HCT116 (cell line): ENCODE measurements around the gene LHPP.

Experiments
- EZH2 ChIP-seq: fragments of 200-600 bp; sonication (generic); IDR thresholded peaks from 2 replicates; pipeline ENCODE4 v1.6.1; 2017; ENCODE audit warnings: antibody characterized with exemption, mixed run types
- POLR2A ChIP-seq: IDR thresholded peaks from 2 replicates; pipeline ENCODE4 v1.7.0; 2011; ENCODE audit warnings: borderline replicate concordance; ENCODE audit not compliant: insufficient read depth, insufficient read length; ENCODE audit errors: extremely low read depth
- TF ChIP-seq, protein P1 (sequence below): IDR thresholded peaks from 2 replicates; pipeline ENCODE4 v1.6.1; 2012
- TF ChIP-seq, protein P2 (sequence below), 3 experiments: fragments of 200-600 bp in 1 of 3; sonication (generic) in 1 of 3; IDR thresholded peaks in 2 of 3; conservative IDR thresholded peaks in 1 of 3; 2 replicates each; pipeline ENCODE4 v1.5.1; 2012 to 2017; ENCODE audit warnings: low read depth in 2 of 3, low read length in 2 of 3, antibody characterized with exemption in 1 of 3, borderline replicate concordance in 1 of 3, control low read depth in 1 of 3, mild to moderate bottlenecking in 1 of 3, mixed read lengths in 1 of 3, mixed run types in 1 of 3, moderate library complexity in 1 of 3; ENCODE audit not compliant: insufficient read depth in 1 of 3

DNA sequence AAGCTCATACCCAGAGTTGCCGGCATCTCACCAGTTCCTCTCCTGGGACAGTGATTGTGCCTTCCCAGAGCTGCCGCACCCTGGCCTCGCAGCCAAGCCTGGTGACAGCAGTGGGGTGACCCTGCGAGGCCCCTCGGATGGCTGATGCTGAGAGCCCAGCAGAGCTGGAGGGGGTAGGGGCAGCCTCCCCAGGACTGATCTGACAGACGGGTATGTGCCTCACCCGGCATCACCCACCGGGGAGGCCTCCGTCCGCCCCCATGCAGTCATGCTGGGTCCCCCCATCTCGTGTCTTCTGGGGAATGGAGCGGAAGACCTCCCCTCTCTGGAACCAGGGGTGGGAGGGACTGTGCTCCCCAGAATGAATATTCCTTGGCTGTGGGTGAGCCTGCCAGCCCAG lies 82.3 kb downstream of the LHPP start:
- no peak for TF ChIP-seq POLR2A
- TF ChIP-seq, protein P1, sequence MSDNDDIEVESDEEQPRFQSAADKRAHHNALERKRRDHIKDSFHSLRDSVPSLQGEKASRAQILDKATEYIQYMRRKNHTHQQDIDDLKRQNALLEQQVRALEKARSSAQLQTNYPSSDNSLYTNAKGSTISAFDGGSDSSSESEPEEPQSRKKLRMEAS: no peak
- no peak for TF ChIP-seq EZH2
- TF ChIP-seq, protein P2, sequence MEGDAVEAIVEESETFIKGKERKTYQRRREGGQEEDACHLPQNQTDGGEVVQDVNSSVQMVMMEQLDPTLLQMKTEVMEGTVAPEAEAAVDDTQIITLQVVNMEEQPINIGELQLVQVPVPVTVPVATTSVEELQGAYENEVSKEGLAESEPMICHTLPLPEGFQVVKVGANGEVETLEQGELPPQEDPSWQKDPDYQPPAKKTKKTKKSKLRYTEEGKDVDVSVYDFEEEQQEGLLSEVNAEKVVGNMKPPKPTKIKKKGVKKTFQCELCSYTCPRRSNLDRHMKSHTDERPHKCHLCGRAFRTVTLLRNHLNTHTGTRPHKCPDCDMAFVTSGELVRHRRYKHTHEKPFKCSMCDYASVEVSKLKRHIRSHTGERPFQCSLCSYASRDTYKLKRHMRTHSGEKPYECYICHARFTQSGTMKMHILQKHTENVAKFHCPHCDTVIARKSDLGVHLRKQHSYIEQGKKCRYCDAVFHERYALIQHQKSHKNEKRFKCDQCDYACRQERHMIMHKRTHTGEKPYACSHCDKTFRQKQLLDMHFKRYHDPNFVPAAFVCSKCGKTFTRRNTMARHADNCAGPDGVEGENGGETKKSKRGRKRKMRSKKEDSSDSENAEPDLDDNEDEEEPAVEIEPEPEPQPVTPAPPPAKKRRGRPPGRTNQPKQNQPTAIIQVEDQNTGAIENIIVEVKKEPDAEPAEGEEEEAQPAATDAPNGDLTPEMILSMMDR (IDR thresholded peaks at IDR 0.05 in 2 of 3, conservative IDR thresholded peaks at IDR 0.05 in 1 of 3; ENCODE audit: borderline replicate concordance in 1 of 3, insufficient read depth in 1 of 3, low read depth in 2 of 3, low read length in 2 of 3): no peak
